Astrocyte (in vitro differentiated cells and primary cell): Measurements from ENCODE around the gene LRMDA. TPM values are rescaled to one million over a fixed set of nuclear protein-coding genes. Genes with fewer than 3 reads are reported as not detected.

Experiments
- DNase-seq: peaks from one replicate; pipeline ENCODE4 v3.0.0-alpha.2; 2010; ENCODE audit warnings: low read depth
- FAIRE-seq: peaks from 2 replicates; lab custom pipeline; 2011; peaks lifted over from hg19 to GRCh38; lab: Jason Lieb, UNC
- H2AFZ ChIP-seq: 2 replicates; pipeline ENCODE4 v1.6.0; 2012; ENCODE audit warnings: low read depth, low read length, inconsistent platforms
- H3K27ac ChIP-seq: 2 replicates; pipeline ENCODE4 v1.5.1; 2011; ENCODE audit warnings: low read depth, low read length, inconsistent platforms
- H3K27me3 ChIP-seq: 2 replicates; pipeline ENCODE4 v1.6.0; 2011; ENCODE audit warnings: low read length, inconsistent platforms; ENCODE audit not compliant: insufficient read depth
- H3K36me3 ChIP-seq: 2 replicates; pipeline ENCODE4 v1.5.1; 2011; ENCODE audit warnings: low read length, inconsistent platforms; ENCODE audit not compliant: insufficient read depth
- H3K4me1 ChIP-seq: 2 replicates; pipeline ENCODE4 v1.5.1; 2011; ENCODE audit warnings: low read length, inconsistent platforms; ENCODE audit not compliant: insufficient read depth
- H3K4me2 ChIP-seq: 2 replicates; pipeline ENCODE4 v1.6.0; 2012; ENCODE audit warnings: low read length, inconsistent platforms
- H3K4me3 ChIP-seq: 2 replicates; pipeline ENCODE4 v1.5.1; 2011; ENCODE audit warnings: low read depth, mild to moderate bottlenecking, low read length, inconsistent platforms; ENCODE audit not compliant: insufficient read depth
- H3K79me2 ChIP-seq: 2 replicates; pipeline ENCODE4 v1.6.0; 2012; ENCODE audit warnings: mild to moderate bottlenecking, low read length, inconsistent platforms; ENCODE audit not compliant: insufficient read depth
- H3K9ac ChIP-seq: 2 replicates; pipeline ENCODE4 v1.6.0; 2012; ENCODE audit warnings: mild to moderate bottlenecking, low read length, inconsistent platforms
- H3K9me3 ChIP-seq: 2 replicates; pipeline ENCODE4 v1.5.1; 2012; ENCODE audit warnings: low read depth, mild to moderate bottlenecking, low read length, inconsistent platforms; ENCODE audit not compliant: insufficient read depth
- H4K20me1 ChIP-seq: 2 replicates; pipeline ENCODE4 v1.6.0; 2012; ENCODE audit warnings: low read length, inconsistent platforms; ENCODE audit not compliant: insufficient read depth
- H3K27ac Mint-ChIP-seq: one replicate; pipeline ENCODE4 v1.8.0; 2021; ENCODE audit warnings: mild to moderate bottlenecking, mixed read lengths; ENCODE audit not compliant: unreplicated experiment
- H3K27me3 Mint-ChIP-seq: one replicate; pipeline ENCODE4 v1.8.0; 2021; ENCODE audit warnings: low read depth, mixed read lengths; ENCODE audit not compliant: unreplicated experiment
- H3K36me3 Mint-ChIP-seq: one replicate; pipeline ENCODE4 v1.8.0; 2021; ENCODE audit warnings: low read depth, mixed read lengths; ENCODE audit not compliant: unreplicated experiment
- H3K4me1 Mint-ChIP-seq: one replicate; pipeline ENCODE4 v1.8.0; 2021; ENCODE audit warnings: low read depth, mixed read lengths; ENCODE audit not compliant: unreplicated experiment
- H3K4me3 Mint-ChIP-seq: one replicate; pipeline ENCODE4 v1.8.0; 2021; ENCODE audit warnings: mild to moderate bottlenecking, moderate library complexity, mixed read lengths; ENCODE audit not compliant: unreplicated experiment
- H3K9me3 Mint-ChIP-seq: one replicate; pipeline ENCODE4 v1.8.0; 2021; ENCODE audit warnings: mild to moderate bottlenecking, mixed read lengths; ENCODE audit not compliant: unreplicated experiment
- CTCF ChIP-seq: IDR thresholded peaks from 2 replicates; pipeline ENCODE4 v1.5.1; 2011; ENCODE audit warnings: low read depth, mild to moderate bottlenecking, inconsistent platforms, low read length, moderate library complexity; ENCODE audit not compliant: insufficient read depth
- EZH2 ChIP-seq: IDR thresholded peaks from 2 replicates; pipeline ENCODE4 v1.6.1; 2012; ENCODE audit warnings: mild to moderate bottlenecking, low read length, inconsistent platforms; ENCODE audit not compliant: insufficient read depth
- total RNA-seq: library from RNA; stranded (reverse); gene quantifications from 2 replicates; pipeline ENCODE4 v1.2.1, GENCODE V29; 2021

Gene LRMDA
- total RNA-seq, 1 donor from 2014 or later, result 2.7 TPM

- Histone ChIP-seq H4K20me1 (no peaks in the 10 kb centered on the region), H2AFZ (no peak overlapping the region), H3K36me3 (no peaks in the 10 kb centered on the region), H3K27me3 (peaks cover 6% of the 10 kb centered on the region), H3K9me3 (no peaks in the 10 kb centered on the region), H3K27ac (no peak overlapping the region), H3K4me3 (no peak overlapping the region), H3K4me2 (no peak overlapping the region), H3K9ac (no peak overlapping the region), H3K4me1 (no peaks in the 10 kb centered on the region), H3K79me2 (no peaks in the 10 kb centered on the region)
- no peaks in the 10 kb centered on the region for H3K4me1 Mint-ChIP-seq
- no peak for FAIRE-seq
- H3K4me3 Mint-ChIP-seq, result no peak overlapping the region
- H3K36me3 Mint-ChIP-seq, result peaks cover 3% of the 10 kb centered on the region
- H3K9me3 Mint-ChIP-seq, result peaks cover 6% of the 10 kb centered on the region
- peaks cover 30% of the 10 kb centered on the region for H3K27me3 Mint-ChIP-seq
- DNase-seq, result no peak
- H3K27ac Mint-ChIP-seq, result no peak overlapping the region
- TF ChIP-seq EZH2 (no peak), CTCF (no peak)
These were observed 613.3 kb downstream of the LRMDA start for GRCh38 chr10:76044751-76045150.

GRCh38 chr10:76045174-76045573 lies 613.8 kb downstream of the LRMDA start:
- peaks cover 30% of the 10 kb centered on the region for H3K27me3 Mint-ChIP-seq
- H3K4me1 Mint-ChIP-seq, result peaks cover 3% of the 10 kb centered on the region
- FAIRE-seq, result no peak

More at GRCh38 chr10:76045174-76045573, 613.8 kb downstream of the LRMDA start:
- Histone ChIP-seq H3K79me2 (no peaks in the 10 kb centered on the region), H3K27ac (no peak overlapping the region), H3K36me3 (no peaks in the 10 kb centered on the region), H2AFZ (no peak overlapping the region), H3K4me2 (no peak overlapping the region), H3K27me3 (peaks cover 6% of the 10 kb centered on the region), H3K4me3 (no peak overlapping the region), H3K9me3 (no peaks in the 10 kb centered on the region), H4K20me1 (no peaks in the 10 kb centered on the region), H3K9ac (no peak overlapping the region), H3K4me1 (no peaks in the 10 kb centered on the region)
- no peak overlapping the region for H3K4me3 Mint-ChIP-seq
- H3K36me3 Mint-ChIP-seq, result peaks cover 3% of the 10 kb centered on the region
- H3K9me3 Mint-ChIP-seq, result peaks cover 6% of the 10 kb centered on the region
- no peak for DNase-seq
- TF ChIP-seq EZH2 (no peak), CTCF (no peak)
- no peak overlapping the region for H3K27ac Mint-ChIP-seq
